T-helper 2 cell (primary cell): ENCODE measurements around the gene GAGE12E.
"Not testable (repeated sequence)": the region's sequence is repeated elsewhere in the genome, so short reads cannot be mapped to it uniquely, and the experiment has no call there.

Experiments used
- DNase-seq, 5 experiments: peaks; one replicate each; pipeline versions ENCODE4 v3.0.0 to v3.0.0-alpha.2; 2012 to 2022
- total RNA-seq, 2 donors: gene quantifications; one replicate each; lab custom pipeline; 2026; lab: John Stamatoyannopoulos, UW

Gene GAGE12E, protein sequence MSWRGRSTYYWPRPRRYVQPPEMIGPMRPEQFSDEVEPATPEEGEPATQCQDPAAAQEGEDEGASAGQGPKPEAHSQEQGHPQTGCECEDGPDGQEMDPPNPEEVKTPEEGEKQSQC
- 0 reads per million in 2 donors for total RNA-seq

DNA sequence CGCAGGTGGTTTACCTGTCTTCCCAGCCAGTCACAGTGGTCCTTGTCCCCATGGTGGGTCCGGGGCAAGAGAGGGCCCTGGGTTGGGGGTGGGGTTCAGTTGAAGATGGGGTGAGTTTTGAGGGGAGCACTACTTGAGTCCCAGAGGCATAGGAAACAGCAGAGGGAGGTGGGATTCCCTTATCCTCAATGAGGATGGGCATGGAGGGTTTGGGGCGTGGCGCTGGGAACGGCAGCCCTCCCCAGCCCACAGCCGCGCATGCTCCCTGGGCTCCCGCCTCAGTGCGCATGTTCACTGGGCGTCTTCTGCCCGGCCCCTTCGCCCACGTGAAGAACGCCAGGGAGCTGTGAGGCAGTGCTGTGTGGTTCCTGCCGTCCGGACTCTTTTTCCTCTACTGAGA is at the start of gene GAGE12E:
GAGE12E (plus strand) TSS at position 301 of the 400 bp plus-strand sequence. CDS start 1,155 bp downstream, outside the sequence.
- DNase-seq, result not testable (repeated sequence)

DNA sequence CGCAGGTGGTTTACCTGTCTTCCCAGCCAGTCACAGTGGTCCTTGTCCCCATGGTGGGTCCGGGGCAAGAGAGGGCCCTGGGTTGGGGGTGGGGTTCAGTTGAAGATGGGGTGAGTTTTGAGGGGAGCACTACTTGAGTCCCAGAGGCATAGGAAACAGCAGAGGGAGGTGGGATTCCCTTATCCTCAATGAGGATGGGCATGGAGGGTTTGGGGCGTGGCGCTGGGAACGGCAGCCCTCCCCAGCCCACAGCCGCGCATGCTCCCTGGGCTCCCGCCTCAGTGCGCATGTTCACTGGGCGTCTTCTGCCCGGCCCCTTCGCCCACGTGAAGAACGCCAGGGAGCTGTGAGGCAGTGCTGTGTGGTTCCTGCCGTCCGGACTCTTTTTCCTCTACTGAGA is 19.2 kb upstream of the GAGE12E start, which contains the start of gene GAGE12C:
GAGE12C (plus strand) TSS at position 301 of the 400 bp plus-strand sequence. CDS start 1,155 bp downstream, outside the sequence.
- DNase-seq, result not testable (repeated sequence)

DNA sequence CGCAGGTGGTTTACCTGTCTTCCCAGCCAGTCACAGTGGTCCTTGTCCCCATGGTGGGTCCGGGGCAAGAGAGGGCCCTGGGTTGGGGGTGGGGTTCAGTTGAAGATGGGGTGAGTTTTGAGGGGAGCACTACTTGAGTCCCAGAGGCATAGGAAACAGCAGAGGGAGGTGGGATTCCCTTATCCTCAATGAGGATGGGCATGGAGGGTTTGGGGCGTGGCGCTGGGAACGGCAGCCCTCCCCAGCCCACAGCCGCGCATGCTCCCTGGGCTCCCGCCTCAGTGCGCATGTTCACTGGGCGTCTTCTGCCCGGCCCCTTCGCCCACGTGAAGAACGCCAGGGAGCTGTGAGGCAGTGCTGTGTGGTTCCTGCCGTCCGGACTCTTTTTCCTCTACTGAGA is 9.7 kb upstream of the GAGE12E start, which contains the start of gene GAGE12D:
GAGE12D (plus strand) TSS at position 301 of the 400 bp plus-strand sequence. CDS start 1,155 bp downstream, outside the sequence.
- DNase-seq, result not testable (repeated sequence)

DNA sequence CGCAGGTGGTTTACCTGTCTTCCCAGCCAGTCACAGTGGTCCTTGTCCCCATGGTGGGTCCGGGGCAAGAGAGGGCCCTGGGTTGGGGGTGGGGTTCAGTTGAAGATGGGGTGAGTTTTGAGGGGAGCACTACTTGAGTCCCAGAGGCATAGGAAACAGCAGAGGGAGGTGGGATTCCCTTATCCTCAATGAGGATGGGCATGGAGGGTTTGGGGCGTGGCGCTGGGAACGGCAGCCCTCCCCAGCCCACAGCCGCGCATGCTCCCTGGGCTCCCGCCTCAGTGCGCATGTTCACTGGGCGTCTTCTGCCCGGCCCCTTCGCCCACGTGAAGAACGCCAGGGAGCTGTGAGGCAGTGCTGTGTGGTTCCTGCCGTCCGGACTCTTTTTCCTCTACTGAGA is 9.5 kb downstream of the GAGE12E start, which contains the start of gene GAGE12F:
GAGE12F (plus strand) TSS at position 301 of the 400 bp plus-strand sequence. CDS start 1,155 bp downstream, outside the sequence.
- DNase-seq, result not testable (repeated sequence)

DNA sequence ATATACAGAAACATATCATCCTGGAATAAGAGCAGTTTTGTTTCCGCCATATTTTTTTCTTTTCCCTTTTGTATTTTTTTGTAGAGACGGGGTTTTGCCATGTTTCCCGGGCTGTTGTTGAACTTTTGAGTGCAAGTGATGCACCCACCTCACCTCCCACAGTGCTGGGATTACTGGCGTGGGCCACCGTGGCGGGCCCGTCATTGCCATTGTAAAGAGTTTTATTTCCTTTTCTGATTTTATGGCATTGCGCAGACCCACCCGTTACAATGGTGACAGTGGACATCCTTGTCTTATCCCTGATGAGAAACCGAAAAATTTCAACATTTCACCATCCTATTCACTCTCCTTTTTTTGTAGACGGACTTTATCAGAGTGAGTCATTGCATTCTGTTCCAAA is 17.6 kb downstream of the GAGE12E start:
- DNase-seq, result not testable (repeated sequence)

DNA sequence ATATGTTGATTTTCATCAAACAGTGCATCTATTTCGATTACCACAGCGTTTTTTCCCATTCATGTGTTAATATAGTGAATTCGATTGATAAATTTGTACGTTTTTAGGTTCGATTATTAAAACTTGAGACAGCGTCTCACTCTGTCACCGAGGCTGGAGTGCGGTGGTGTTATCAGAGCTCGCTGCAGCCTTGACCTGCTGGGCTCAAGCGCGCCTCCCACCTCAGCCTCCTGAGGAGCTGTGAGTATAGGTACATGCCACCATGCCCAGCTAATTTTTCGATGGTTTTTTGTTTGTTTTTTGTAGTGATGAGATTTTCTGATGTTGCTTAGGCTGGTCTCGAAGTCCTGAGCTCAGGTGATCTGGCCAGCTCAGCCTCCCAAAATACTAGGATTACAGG is 18.1 kb downstream of the GAGE12E start:
- DNase-seq, result not testable (repeated sequence)

DNA sequence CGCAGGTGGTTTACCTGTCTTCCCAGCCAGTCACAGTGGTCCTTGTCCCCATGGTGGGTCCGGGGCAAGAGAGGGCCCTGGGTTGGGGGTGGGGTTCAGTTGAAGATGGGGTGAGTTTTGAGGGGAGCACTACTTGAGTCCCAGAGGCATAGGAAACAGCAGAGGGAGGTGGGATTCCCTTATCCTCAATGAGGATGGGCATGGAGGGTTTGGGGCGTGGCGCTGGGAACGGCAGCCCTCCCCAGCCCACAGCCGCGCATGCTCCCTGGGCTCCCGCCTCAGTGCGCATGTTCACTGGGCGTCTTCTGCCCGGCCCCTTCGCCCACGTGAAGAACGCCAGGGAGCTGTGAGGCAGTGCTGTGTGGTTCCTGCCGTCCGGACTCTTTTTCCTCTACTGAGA is 19.0 kb downstream of the GAGE12E start, which contains the start of gene GAGE12G:
GAGE12G (plus strand) TSS at position 301 of the 400 bp plus-strand sequence. CDS start 1,155 bp downstream, outside the sequence.
- DNase-seq, result not testable (repeated sequence)

DNA sequence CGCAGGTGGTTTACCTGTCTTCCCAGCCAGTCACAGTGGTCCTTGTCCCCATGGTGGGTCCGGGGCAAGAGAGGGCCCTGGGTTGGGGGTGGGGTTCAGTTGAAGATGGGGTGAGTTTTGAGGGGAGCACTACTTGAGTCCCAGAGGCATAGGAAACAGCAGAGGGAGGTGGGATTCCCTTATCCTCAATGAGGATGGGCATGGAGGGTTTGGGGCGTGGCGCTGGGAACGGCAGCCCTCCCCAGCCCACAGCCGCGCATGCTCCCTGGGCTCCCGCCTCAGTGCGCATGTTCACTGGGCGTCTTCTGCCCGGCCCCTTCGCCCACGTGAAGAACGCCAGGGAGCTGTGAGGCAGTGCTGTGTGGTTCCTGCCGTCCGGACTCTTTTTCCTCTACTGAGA is 28.6 kb downstream of the GAGE12E start, which contains the start of gene GAGE12H:
GAGE12H (plus strand) TSS at position 301 of the 400 bp plus-strand sequence. CDS start 1,155 bp downstream, outside the sequence.
- DNase-seq, result not testable (repeated sequence)

DNA sequence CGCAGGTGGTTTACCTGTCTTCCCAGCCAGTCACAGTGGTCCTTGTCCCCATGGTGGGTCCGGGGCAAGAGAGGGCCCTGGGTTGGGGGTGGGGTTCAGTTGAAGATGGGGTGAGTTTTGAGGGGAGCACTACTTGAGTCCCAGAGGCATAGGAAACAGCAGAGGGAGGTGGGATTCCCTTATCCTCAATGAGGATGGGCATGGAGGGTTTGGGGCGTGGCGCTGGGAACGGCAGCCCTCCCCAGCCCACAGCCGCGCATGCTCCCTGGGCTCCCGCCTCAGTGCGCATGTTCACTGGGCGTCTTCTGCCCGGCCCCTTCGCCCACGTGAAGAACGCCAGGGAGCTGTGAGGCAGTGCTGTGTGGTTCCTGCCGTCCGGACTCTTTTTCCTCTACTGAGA is 38.1 kb downstream of the GAGE12E start, which contains the start of gene GAGE2A:
GAGE2A (plus strand) TSS at position 301 of the 400 bp plus-strand sequence. CDS start 1,155 bp downstream, outside the sequence.
- not testable (repeated sequence) for DNase-seq

DNA sequence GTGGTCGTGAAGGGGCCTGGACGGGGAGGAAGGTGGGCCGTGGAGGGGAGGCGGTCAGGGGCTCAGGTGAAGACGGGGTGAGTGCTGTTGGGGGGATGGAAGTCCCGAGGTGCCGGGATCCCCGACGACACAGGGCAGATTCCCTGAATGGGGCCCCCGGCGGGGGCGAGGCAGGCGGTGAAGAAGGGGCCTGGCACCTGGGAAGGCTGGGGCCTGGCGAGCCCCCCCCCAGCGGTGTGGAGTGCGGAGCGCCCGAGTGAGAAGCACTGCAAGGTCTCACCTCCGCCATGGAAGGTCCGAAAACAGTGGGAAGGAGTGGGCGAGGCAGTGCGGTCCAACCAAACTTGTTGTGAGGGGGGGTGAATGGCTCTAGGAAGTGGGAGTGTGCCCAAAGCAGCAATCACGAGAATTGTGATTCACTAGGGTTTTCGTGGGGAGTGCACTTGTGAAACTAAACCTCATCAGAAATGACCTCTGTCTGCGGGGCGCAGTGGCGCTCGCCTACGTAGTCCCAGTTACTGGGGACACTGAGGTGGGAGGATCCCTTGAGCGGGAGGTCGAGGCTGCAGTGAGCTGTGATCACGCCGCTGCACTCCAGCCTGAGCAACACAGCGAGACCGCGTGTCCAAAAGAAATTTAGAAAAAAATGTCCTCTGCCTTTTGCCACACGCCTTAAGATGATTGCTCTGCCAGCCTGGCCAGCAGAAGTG is 38.8 kb downstream of the GAGE12E start:
- peak in 1 of 5 experiments; percentile 3 for DNase-seq

DNA sequence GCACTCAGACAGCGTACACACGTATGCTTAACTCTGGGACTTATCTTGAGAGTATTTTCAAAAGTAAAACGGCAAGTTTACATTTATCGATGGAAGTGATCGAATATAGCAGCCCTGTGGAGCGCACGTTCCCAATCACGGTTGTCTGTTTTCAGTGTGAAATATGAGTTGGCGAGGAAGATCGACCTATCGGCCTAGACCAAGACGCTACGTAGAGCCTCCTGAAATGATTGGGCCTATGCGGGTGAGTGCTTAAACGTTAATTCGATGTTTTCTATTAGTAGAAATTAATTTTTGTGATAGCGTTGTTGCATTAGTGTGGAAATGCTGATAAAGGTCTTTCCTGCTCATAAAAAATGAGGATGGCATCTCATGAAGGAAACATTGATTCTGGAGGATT is 39.4 kb downstream of the GAGE12E start:
- not testable (repeated sequence) for DNase-seq

DNA sequence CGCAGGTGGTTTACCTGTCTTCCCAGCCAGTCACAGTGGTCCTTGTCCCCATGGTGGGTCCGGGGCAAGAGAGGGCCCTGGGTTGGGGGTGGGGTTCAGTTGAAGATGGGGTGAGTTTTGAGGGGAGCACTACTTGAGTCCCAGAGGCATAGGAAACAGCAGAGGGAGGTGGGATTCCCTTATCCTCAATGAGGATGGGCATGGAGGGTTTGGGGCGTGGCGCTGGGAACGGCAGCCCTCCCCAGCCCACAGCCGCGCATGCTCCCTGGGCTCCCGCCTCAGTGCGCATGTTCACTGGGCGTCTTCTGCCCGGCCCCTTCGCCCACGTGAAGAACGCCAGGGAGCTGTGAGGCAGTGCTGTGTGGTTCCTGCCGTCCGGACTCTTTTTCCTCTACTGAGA is 47.6 kb downstream of the GAGE12E start, which contains the start of gene GAGE1:
GAGE1 (plus strand) TSS at position 301 of the 400 bp plus-strand sequence. CDS start 1,155 bp downstream, outside the sequence.
- DNase-seq, result not testable (repeated sequence)
